Esophagus squamous epithelium (tissue), 5 donors: ENCODE measurements around the gene LIMS2. TPM values are rescaled to one million over a fixed set of nuclear protein-coding genes. Genes with fewer than 3 reads are reported as not detected.
A peak's percentile ranks its signal among the peaks of the same experiment; 100 is the strongest.

ENCODE experiments used
- DNase-seq: peaks from one replicate; lab custom pipeline; 2025; lab: John Stamatoyannopoulos, UW
- H3K27ac ChIP-seq, 4 donors: fragments of 200-600 bp; sonication (generic); one replicate each; pipeline ENCODE4 v1.5.1; 2016 to 2019; ENCODE audit warnings: mild to moderate bottlenecking in 1 of 4
- H3K27me3 ChIP-seq, 4 donors: fragments of 200-600 bp; sonication (generic); 1 replicate in 3 of 4; 2 replicates in 1 of 4; pipeline versions ENCODE4 v1.5.1 to v1.6.0; 2017 to 2021; ENCODE audit warnings: antibody characterized with exemption in 1 of 4
- H3K36me3 ChIP-seq, 3 donors: fragments of 200-600 bp; sonication (generic); one replicate each; pipeline ENCODE4 v1.5.1; 2016 to 2019
- H3K4me1 ChIP-seq, 3 donors: fragments of 200-600 bp; sonication (generic); one replicate each; pipeline ENCODE4 v1.5.1; 2017 to 2019
- H3K4me3 ChIP-seq, 4 donors: fragments of 200-600 bp; sonication (generic); 1 replicate in 3 of 4; 2 replicates in 1 of 4; pipeline ENCODE4 v1.5.1; 2016 to 2019; ENCODE audit warnings: mild to moderate bottlenecking in 2 of 4, moderate library complexity in 1 of 4
- H3K9me3 ChIP-seq, 3 donors: fragments of 200-600 bp; sonication (generic); one replicate each; pipeline ENCODE4 v1.5.1; 2016 to 2019
- CTCF ChIP-seq, 6 experiments: fragments of 450-650 bp in 4 of 6; fragments of 200-600 bp in 2 of 6; sonication (generic) in 2 of 6; IDR thresholded peaks; one replicate each; pipeline ENCODE4 v1.5.1; 2016 to 2019; ENCODE audit warnings: antibody characterized with exemption in 6 of 6, mild to moderate bottlenecking in 4 of 6, moderate library complexity in 4 of 6
- POLR2A ChIP-seq, 4 donors: fragments of 450-650 bp; IDR thresholded peaks; one replicate each; pipeline ENCODE4 v1.6.1; 2017; ENCODE audit warnings: antibody characterized with exemption in 4 of 4, mild to moderate bottlenecking in 4 of 4, moderate library complexity in 3 of 4
- WGBS, 2 donors: methylation state at CpG; one replicate each; pipeline ENCODE4 v1.1.5; 2018; 5-methylcytosine and 5-hydroxymethylcytosine counted together
- intact Hi-C: fragments of 100-400 bp; cut with DNase I; formaldehyde crosslinking; loops from one replicate; pipeline ENCODE4 v1.15.0; 2022
- total RNA-seq, 4 donors: library from RNA; depleted of rRNA; stranded (reverse); fragments of >200 nt; gene quantifications; one replicate each; pipeline ENCODE4 v1.1.0, GENCODE V29; 2016
- donor health status: DM: yes; HTN: yes; CAD: no.

LIMS2 gene
- total RNA-seq, 4 donors from 2014 or later, result 2.4 to 29.6 (median 5.9) TPM

- H3K4me1 ChIP-seq, result peaks cover 16 to 82% (median 44%) of the 10 kb centered on the region in 3 donors
- peak overlapping the region; percentile 58 to 85 (median 69) for H3K27ac ChIP-seq
- intact Hi-C loops, result no loop called here
- no CpG with 5 or more reads among the region's 69 CpGs for WGBS, 2 donors
- H3K4me3 ChIP-seq, result peak overlapping the region; percentile 11 to 60 (median 32)
- H3K36me3 ChIP-seq, result no peaks in the 10 kb centered on the region
- H3K27me3 ChIP-seq, result peaks cover 0 to 23% (median 0%) of the 10 kb centered on the region in 4 donors
- TF ChIP-seq POLR2A (IDR thresholded peaks at IDR 0.05) (no peak), CTCF (IDR thresholded peaks at IDR 0.05) (no peak)
- no peak for DNase-seq
- no peaks in the 10 kb centered on the region for H3K9me3 ChIP-seq
These were observed 11.1 kb downstream of the LIMS2 start for GRCh38 chr2:127664065-127664894.

GRCh38 chr2:127663566-127664064 is 11.7 kb downstream of the LIMS2 start:
- WGBS, 2 donors, result 52 to 77% methylated on average over 4 to 5 of the region's 6 CpGs
- DNase-seq, result no peak
- peaks cover 16 to 85% (median 50%) of the 10 kb centered on the region in 3 donors for H3K4me1 ChIP-seq
- no peaks in the 10 kb centered on the region for H3K36me3 ChIP-seq
- intact Hi-C loops, result no loop called here
- H3K27me3 ChIP-seq, result peaks cover 0 to 23% (median 0%) of the 10 kb centered on the region in 4 donors
- no peak for TF ChIP-seq CTCF (IDR thresholded peaks at IDR 0.05)
- TF ChIP-seq POLR2A (IDR thresholded peaks at IDR 0.05), result no peak
- no peaks in the 10 kb centered on the region for H3K9me3 ChIP-seq
- H3K4me3 ChIP-seq, result peak overlapping the region in 2 of 4 donors; percentile 40 to 60
- peak overlapping the region; percentile 38 to 85 (median 68) for H3K27ac ChIP-seq

- WGBS, 2 donors, result 26 to 37% methylated on average over 6 to 8 of the region's 9 CpGs
- H3K4me1 ChIP-seq, result peaks cover 16 to 90% (median 56%) of the 10 kb centered on the region in 3 donors
- peak overlapping the region in 2 of 4 donors; percentile 40 to 60 for H3K4me3 ChIP-seq
- peak overlapping the region; percentile 38 to 85 (median 68) for H3K27ac ChIP-seq
- no peaks in the 10 kb centered on the region for H3K9me3 ChIP-seq
- no peak for DNase-seq
- TF ChIP-seq POLR2A (IDR thresholded peaks at IDR 0.05) (no peak), CTCF (IDR thresholded peaks at IDR 0.05) (no peak)
- intact Hi-C loops, result no loop called here
- no peaks in the 10 kb centered on the region for H3K36me3 ChIP-seq
- peaks cover 0 to 23% (median 0%) of the 10 kb centered on the region in 4 donors for H3K27me3 ChIP-seq
These were observed 12.3 kb downstream of the LIMS2 start for GRCh38 chr2:127662937-127663565.

- Histone ChIP-seq H3K9me3 (no peaks in the 10 kb centered on the region), H3K27me3 (peaks cover 0 to 23% (median 0%) of the 10 kb centered on the region in 4 donors), H3K4me1 (peaks cover 16 to 99% (median 65%) of the 10 kb centered on the region in 3 donors), H3K27ac (peak overlapping the region; percentile 29 to 82 (median 68)), H3K4me3 (no peak overlapping the region), H3K36me3 (peaks cover 0 to 4% (median 0%) of the 10 kb centered on the region in 3 donors)
- intact Hi-C loops, result no loop called here
- no peak for TF ChIP-seq CTCF (IDR thresholded peaks at IDR 0.05)
- TF ChIP-seq POLR2A (IDR thresholded peaks at IDR 0.05), result no peak
- 41% methylated on average over 5 of the region's 9 CpGs; no CpG with 5 or more reads in 1 of the 2 donors for WGBS, 2 donors
- DNase-seq, result no peak
These were observed 13.3 kb downstream of the LIMS2 start for GRCh38 chr2:127661949-127662510.
